Panc1 (cell line): ENCODE measurements around the gene ACACB. TPM values are rescaled to one million over a fixed set of nuclear protein-coding genes. Genes with fewer than 3 reads are reported as not detected.

Experiments
- ATAC-seq: fragments of 200-7000 bp; cut with Tn5 transposase; 2 replicates; pipeline ENCODE4 v1.9.1; 2020; ENCODE audit warnings: mild to moderate bottlenecking, moderate library complexity
- BruUV-seq: library from RNA; stranded (reverse); fragments of 400-500 nt; replicated peaks from 2 replicates; lab custom pipeline; 2021; lab: Mats Ljungman, UMichigan
- CTCF ChIA-PET: fragments of 300-600 bp; sonication (Branson Sonifier 250); formaldehyde crosslinking; loops from one replicate; lab custom pipeline; 2022; ENCODE audit warnings: antibody characterized with exemption; lab: Charles Lee
- POLR2A ChIA-PET: fragments of 300-600 bp; sonication (Branson Sonifier 250); formaldehyde crosslinking; loops from one replicate; lab custom pipeline; 2022; ENCODE audit warnings: antibody characterized with exemption; lab: Charles Lee
- DNase-seq: peaks from one replicate; pipeline ENCODE4 v3.0.0-alpha.2; 2010; ENCODE audit warnings: low read depth, low spot score
- H3K27ac ChIP-seq: 2 replicates; pipeline ENCODE4 v1.5.1; 2011; ENCODE audit warnings: mild to moderate bottlenecking, low read length, inconsistent platforms
- H3K27me3 ChIP-seq: fragments of 200-500 bp; sonication (Bioruptor generic); 2 replicates; pipeline ENCODE4 v1.6.0; 2014; ENCODE audit warnings: low read length, inconsistent platforms; ENCODE audit not compliant: control insufficient read depth, insufficient read depth
- H3K36me3 ChIP-seq: fragments of 200-500 bp; sonication (Bioruptor generic); 2 replicates; pipeline ENCODE4 v1.5.1; 2014; ENCODE audit warnings: inconsistent platforms, mild to moderate bottlenecking, low read length, moderate library complexity; ENCODE audit not compliant: control insufficient read depth, insufficient read depth
- H3K4me1 ChIP-seq: 2 replicates; pipeline ENCODE4 v1.5.1; 2011; ENCODE audit warnings: inconsistent platforms, mild to moderate bottlenecking, low read length, moderate library complexity; ENCODE audit not compliant: control insufficient read depth, insufficient read depth
- H3K4me3 ChIP-seq, 2 experiments: 2 replicates each; pipeline ENCODE4 v1.5.1; 2011 to 2012; ENCODE audit warnings: low read depth in 2 of 2, low read length in 2 of 2, mild to moderate bottlenecking in 2 of 2, inconsistent platforms in 1 of 2, moderate library complexity in 1 of 2
- H3K9me3 ChIP-seq: fragments of 200-500 bp; sonication (Bioruptor generic); 2 replicates; pipeline ENCODE4 v1.5.1; 2014; ENCODE audit warnings: low read depth, mild to moderate bottlenecking, inconsistent platforms, low read length, moderate library complexity; ENCODE audit not compliant: control insufficient read depth, insufficient read depth
- POLR2AphosphoS5 ChIP-seq: IDR thresholded peaks from 2 replicates; pipeline ENCODE4 v1.6.1; 2012; ENCODE audit warnings: mild to moderate bottlenecking, low read depth, low read length, moderate library complexity
- SIN3A ChIP-seq: IDR thresholded peaks from 2 replicates; pipeline ENCODE4 v1.6.1; 2012; ENCODE audit warnings: low read depth, mild to moderate bottlenecking, low read length, moderate library complexity, borderline replicate concordance; ENCODE audit not compliant: insufficient read depth
- TCF7L2 ChIP-seq: IDR thresholded peaks from 2 replicates; pipeline ENCODE4 v1.6.1; 2011; ENCODE audit warnings: mild to moderate bottlenecking, low read depth, low read length, inconsistent platforms
- in situ Hi-C: cut with HindIII; loops from 2 replicates; pipeline ENCODE4 v1.10.0; 2016; ENCODE audit warnings: low sequenced_read_pairs, low pct_unique_long_range_greater_than_20kb
- intact Hi-C: fragments of 100-400 bp; cut with micrococcal nuclease; formaldehyde crosslinking; loops from one replicate; pipeline ENCODE4 v1.10.0; 2022; ENCODE audit not compliant: unreplicated experiment
- total RNA-seq: library from RNA; stranded (reverse); gene quantifications from one replicate; pipeline ENCODE4 v1.2.1, GENCODE V29; 2021; ENCODE audit not compliant: unreplicated experiment
- TF ChIP-seq, protein P1 (sequence below): fragments of 450-650 bp; IDR thresholded peaks from 2 replicates; pipeline ENCODE4 v1.5.1; 2017; ENCODE audit warnings: mild to moderate bottlenecking
- TF ChIP-seq, protein P2 (sequence below), 2 experiments: IDR thresholded peaks; 2 replicates each; pipeline ENCODE4 v1.6.1; 2011 to 2012; ENCODE audit warnings: low read depth in 2 of 2, control low read depth in 1 of 2, low read length in 1 of 2, mild to moderate bottlenecking in 1 of 2, moderate library complexity in 1 of 2; ENCODE audit not compliant: insufficient read depth in 1 of 2

ACACB gene
- total RNA-seq, 1 experiment from 2014 or later: 12.3 TPM

DNA sequence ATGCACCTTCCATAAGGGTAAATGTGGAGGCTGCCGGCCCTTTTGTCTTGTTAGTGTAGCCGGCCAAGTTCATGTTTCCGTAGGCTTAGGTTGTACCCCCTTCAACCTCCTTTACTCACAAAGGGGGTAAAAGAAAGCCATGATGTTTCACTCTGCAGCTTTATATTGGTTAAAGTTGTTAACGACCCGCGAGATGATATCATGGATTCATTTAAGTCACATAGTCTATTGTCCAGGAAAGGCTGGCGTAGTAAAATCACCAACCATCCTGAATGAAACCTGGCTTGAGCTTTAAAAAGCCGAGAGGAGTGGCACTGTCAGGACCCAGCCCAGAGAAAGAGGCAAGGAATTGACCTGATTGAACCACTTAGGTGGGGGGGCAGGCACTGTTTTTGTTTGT, 17.7 kb upstream of the ACACB start:
- DNase-seq: no peak
- in situ Hi-C loops: no loop called here

DNA sequence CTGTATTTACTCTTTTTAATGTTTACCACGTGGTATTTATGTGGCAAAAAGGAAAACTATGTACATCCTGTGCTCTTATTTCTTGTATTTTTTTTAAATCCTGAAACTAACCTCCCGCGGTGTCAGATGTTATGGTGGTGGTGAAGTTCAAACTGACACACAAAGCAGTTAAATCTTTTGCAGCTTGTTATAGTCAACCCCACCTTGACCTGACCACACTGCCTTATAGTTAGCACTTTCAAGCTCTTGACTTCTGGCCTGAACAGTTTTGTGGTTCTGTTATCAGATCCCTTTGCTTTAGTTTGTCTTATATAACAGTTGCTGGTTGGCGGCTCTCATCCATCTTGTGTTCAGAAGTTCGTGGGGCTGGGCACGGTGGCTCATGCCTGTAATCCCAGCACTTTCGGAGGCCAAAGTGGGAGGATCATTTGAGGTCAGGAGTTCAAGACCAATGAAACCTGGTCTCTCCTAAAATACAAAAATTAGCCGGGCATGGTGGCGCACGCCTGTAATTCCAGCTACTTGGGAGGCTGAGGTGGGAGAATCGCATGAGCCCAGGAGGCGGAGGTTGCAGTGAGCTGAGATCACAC, 16.9 kb upstream of the ACACB start:
- Histone ChIP-seq H3K27me3 (no peaks in the 10 kb centered on the region), H3K4me1 (peaks cover 7% of the 10 kb centered on the region), H3K9me3 (no peaks in the 10 kb centered on the region), H3K4me3 (peak overlapping the region in 1 of 2 experiments; percentile 84; a peak in 3 of 4 replicates), H3K27ac (peak overlapping the region; percentile 86; the same call in 1 of the 2 replicates), H3K36me3 (peaks cover 11% of the 10 kb centered on the region)
- POLR2A ChIA-PET: interaction anchor here (0.7 kb wide), 1 partner anchor 9 kb away, joined by 4 read pairs; no protein-coding TSS in a partner anchor
- in situ Hi-C loops: no loop called here
- intact Hi-C loops: loop anchor here (10.0 kb wide), 2 partner anchors 145 to 245 kb away; partner anchors contain the start of gene SSH1
- CTCF ChIA-PET: interaction anchor here (1.4 kb wide), 1 partner anchor 12 kb away, joined by 3 read pairs; no protein-coding TSS in a partner anchor
- DNase-seq (no peak), ATAC-seq (no peak)
- BruUV-seq: TSS peak; percentile 73
- TF ChIP-seq, protein P1, sequence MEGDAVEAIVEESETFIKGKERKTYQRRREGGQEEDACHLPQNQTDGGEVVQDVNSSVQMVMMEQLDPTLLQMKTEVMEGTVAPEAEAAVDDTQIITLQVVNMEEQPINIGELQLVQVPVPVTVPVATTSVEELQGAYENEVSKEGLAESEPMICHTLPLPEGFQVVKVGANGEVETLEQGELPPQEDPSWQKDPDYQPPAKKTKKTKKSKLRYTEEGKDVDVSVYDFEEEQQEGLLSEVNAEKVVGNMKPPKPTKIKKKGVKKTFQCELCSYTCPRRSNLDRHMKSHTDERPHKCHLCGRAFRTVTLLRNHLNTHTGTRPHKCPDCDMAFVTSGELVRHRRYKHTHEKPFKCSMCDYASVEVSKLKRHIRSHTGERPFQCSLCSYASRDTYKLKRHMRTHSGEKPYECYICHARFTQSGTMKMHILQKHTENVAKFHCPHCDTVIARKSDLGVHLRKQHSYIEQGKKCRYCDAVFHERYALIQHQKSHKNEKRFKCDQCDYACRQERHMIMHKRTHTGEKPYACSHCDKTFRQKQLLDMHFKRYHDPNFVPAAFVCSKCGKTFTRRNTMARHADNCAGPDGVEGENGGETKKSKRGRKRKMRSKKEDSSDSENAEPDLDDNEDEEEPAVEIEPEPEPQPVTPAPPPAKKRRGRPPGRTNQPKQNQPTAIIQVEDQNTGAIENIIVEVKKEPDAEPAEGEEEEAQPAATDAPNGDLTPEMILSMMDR: no peak
- TF ChIP-seq POLR2AphosphoS5 (no peak), TCF7L2 (no peak), SIN3A (no peak)
- TF ChIP-seq, protein P2, sequence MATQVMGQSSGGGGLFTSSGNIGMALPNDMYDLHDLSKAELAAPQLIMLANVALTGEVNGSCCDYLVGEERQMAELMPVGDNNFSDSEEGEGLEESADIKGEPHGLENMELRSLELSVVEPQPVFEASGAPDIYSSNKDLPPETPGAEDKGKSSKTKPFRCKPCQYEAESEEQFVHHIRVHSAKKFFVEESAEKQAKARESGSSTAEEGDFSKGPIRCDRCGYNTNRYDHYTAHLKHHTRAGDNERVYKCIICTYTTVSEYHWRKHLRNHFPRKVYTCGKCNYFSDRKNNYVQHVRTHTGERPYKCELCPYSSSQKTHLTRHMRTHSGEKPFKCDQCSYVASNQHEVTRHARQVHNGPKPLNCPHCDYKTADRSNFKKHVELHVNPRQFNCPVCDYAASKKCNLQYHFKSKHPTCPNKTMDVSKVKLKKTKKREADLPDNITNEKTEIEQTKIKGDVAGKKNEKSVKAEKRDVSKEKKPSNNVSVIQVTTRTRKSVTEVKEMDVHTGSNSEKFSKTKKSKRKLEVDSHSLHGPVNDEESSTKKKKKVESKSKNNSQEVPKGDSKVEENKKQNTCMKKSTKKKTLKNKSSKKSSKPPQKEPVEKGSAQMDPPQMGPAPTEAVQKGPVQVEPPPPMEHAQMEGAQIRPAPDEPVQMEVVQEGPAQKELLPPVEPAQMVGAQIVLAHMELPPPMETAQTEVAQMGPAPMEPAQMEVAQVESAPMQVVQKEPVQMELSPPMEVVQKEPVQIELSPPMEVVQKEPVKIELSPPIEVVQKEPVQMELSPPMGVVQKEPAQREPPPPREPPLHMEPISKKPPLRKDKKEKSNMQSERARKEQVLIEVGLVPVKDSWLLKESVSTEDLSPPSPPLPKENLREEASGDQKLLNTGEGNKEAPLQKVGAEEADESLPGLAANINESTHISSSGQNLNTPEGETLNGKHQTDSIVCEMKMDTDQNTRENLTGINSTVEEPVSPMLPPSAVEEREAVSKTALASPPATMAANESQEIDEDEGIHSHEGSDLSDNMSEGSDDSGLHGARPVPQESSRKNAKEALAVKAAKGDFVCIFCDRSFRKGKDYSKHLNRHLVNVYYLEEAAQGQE (IDR thresholded peaks at IDR 0.05; ENCODE audit: insufficient read depth in 1 of 2, low read depth in 2 of 2, low read length in 1 of 2): no peak

More for the DNA sequence above, 17.7 kb upstream of the ACACB start:
- H3K36me3 ChIP-seq: peaks cover 10% of the 10 kb centered on the region
- no peak for ATAC-seq
- peaks cover 7% of the 10 kb centered on the region for H3K4me1 ChIP-seq
- no peaks in the 10 kb centered on the region for H3K27me3 ChIP-seq
- ChIA-PET POLR2A (interaction anchor here (0.7 kb wide), 1 partner anchor 10 kb away, joined by 4 read pairs; no protein-coding TSS in a partner anchor), CTCF (interaction anchor here (1.4 kb wide), 1 partner anchor 13 kb away, joined by 3 read pairs; no protein-coding TSS in a partner anchor)
- TF ChIP-seq POLR2AphosphoS5 (no peak), SIN3A (no peak), TCF7L2 (no peak)
- TF ChIP-seq, protein P2 (IDR thresholded peaks at IDR 0.05; ENCODE audit: insufficient read depth in 1 of 2, low read depth in 2 of 2, low read length in 1 of 2): no peak
- TF ChIP-seq, protein P1: no peak
- intact Hi-C loops: loop anchor here (10.0 kb wide), 2 partner anchors 144 to 244 kb away; partner anchors contain the start of gene SSH1
- no TSS peak for BruUV-seq
- H3K9me3 ChIP-seq: no peaks in the 10 kb centered on the region
- H3K4me3 ChIP-seq: peak overlapping the region; percentile 78 to 84
- peak overlapping the region; percentile 86 for H3K27ac ChIP-seq
